Duodenal mucosa (tissue), 2 donors: Measurements from ENCODE around the gene ZMYM2.

Experiments used
- H3K27ac ChIP-seq: one replicate; pipeline ENCODE4 v1.7.0; 2013; ENCODE audit warnings: low read depth, low read length
- H3K27me3 ChIP-seq, 2 donors: one replicate each; pipeline ENCODE4 v1.7.0; 2013; ENCODE audit warnings: low read length in 2 of 2, control low read depth in 1 of 2; ENCODE audit not compliant: insufficient read depth in 2 of 2, control insufficient read depth in 1 of 2
- H3K36me3 ChIP-seq, 2 donors: one replicate each; pipeline ENCODE4 v1.7.0; 2013; ENCODE audit warnings: low read length in 2 of 2, control low read depth in 1 of 2; ENCODE audit not compliant: insufficient read depth in 2 of 2, control insufficient read depth in 1 of 2
- H3K4me1 ChIP-seq, 2 donors: one replicate each; pipeline ENCODE4 v1.7.0; 2013; ENCODE audit warnings: low read length in 2 of 2, control low read depth in 1 of 2; ENCODE audit not compliant: insufficient read depth in 2 of 2, control insufficient read depth in 1 of 2
- H3K4me3 ChIP-seq, 2 donors: one replicate each; pipeline ENCODE4 v1.7.0; 2013; ENCODE audit warnings: low read length in 2 of 2, low read depth in 1 of 2
- H3K9ac ChIP-seq, 2 donors: one replicate each; pipeline ENCODE4 v1.7.0; 2013; ENCODE audit warnings: low read length in 2 of 2, low read depth in 1 of 2
- H3K9me3 ChIP-seq, 2 donors: one replicate each; pipeline ENCODE4 v1.7.0; 2013; ENCODE audit warnings: low read length in 2 of 2, control low read depth in 1 of 2; ENCODE audit not compliant: control insufficient read depth in 1 of 2

Gene ZMYM2

GRCh38 chr13:20064128-20064527 lies 105.6 kb downstream of the ZMYM2 start:
- Histone ChIP-seq H3K27me3 (no peaks in the 10 kb centered on the region), H3K9ac (no peak overlapping the region), H3K4me1 (no peaks in the 10 kb centered on the region), H3K36me3 (peaks cover 31 to 64% of the 10 kb centered on the region in 2 donors), H3K4me3 (no peak overlapping the region), H3K9me3 (no peaks in the 10 kb centered on the region), H3K27ac (no peak overlapping the region)

GRCh38 chr13:20065516-20065915 lies 107.0 kb downstream of the ZMYM2 start:
- H3K36me3 ChIP-seq, result peaks cover 27 to 53% of the 10 kb centered on the region in 2 donors
- no peaks in the 10 kb centered on the region for H3K9me3 ChIP-seq
- H3K9ac ChIP-seq, result no peak overlapping the region
- H3K27me3 ChIP-seq, result no peaks in the 10 kb centered on the region
- H3K27ac ChIP-seq, result no peak overlapping the region
- no peak overlapping the region for H3K4me3 ChIP-seq
- no peaks in the 10 kb centered on the region for H3K4me1 ChIP-seq

- Histone ChIP-seq H3K9me3 (no peaks in the 10 kb centered on the region), H3K4me1 (no peaks in the 10 kb centered on the region), H3K27ac (no peak overlapping the region), H3K9ac (no peak overlapping the region), H3K4me3 (no peak overlapping the region), H3K36me3 (peaks cover 20 to 57% of the 10 kb centered on the region in 2 donors), H3K27me3 (no peaks in the 10 kb centered on the region)
Measured at GRCh38 chr13:20069956-20070355, 111.4 kb downstream of the ZMYM2 start.

- H3K27me3 ChIP-seq, result no peaks in the 10 kb centered on the region
- H3K36me3 ChIP-seq, result peaks cover 6 to 36% of the 10 kb centered on the region in 2 donors
- no peak overlapping the region for H3K4me3 ChIP-seq
- H3K9ac ChIP-seq, result no peak overlapping the region
- no peak overlapping the region for H3K27ac ChIP-seq
- H3K4me1 ChIP-seq, result no peaks in the 10 kb centered on the region
- H3K9me3 ChIP-seq, result no peaks in the 10 kb centered on the region
Measured at GRCh38 chr13:20073775-20074174, 115.2 kb downstream of the ZMYM2 start.

GRCh38 chr13:20074966-20075365 lies 116.4 kb downstream of the ZMYM2 start:
- H3K9ac ChIP-seq, result no peak overlapping the region
- H3K27ac ChIP-seq, result no peak overlapping the region
- H3K4me3 ChIP-seq, result no peak overlapping the region
- H3K4me1 ChIP-seq, result no peaks in the 10 kb centered on the region
- no peaks in the 10 kb centered on the region for H3K27me3 ChIP-seq
- H3K9me3 ChIP-seq, result no peaks in the 10 kb centered on the region
- peaks cover 6 to 36% of the 10 kb centered on the region in 2 donors for H3K36me3 ChIP-seq

DNA sequence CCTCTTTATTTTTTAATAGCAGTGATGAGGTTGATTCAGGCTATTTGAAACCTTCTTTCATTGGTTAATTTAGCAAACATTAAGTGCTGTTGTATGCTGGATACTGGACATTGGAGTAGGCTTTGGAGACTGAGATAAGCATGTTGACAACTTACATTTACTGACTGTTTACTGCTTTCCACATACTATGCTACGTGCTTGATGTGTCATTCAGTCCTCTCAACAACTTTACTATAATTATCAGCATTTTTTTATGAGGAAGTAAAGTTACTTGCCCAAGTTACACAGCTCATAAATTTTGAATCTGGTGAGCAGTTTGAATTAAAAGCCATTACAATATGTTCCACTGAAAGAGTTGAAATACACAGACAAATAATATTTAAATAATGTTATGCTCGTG lies 118.6 kb downstream of the ZMYM2 start:
- Histone ChIP-seq H3K27ac (no peak overlapping the region), H3K4me1 (no peaks in the 10 kb centered on the region), H3K36me3 (peaks cover 0 to 31% of the 10 kb centered on the region in 2 donors), H3K4me3 (no peak overlapping the region), H3K9me3 (no peaks in the 10 kb centered on the region), H3K9ac (no peak overlapping the region), H3K27me3 (no peaks in the 10 kb centered on the region)

DNA sequence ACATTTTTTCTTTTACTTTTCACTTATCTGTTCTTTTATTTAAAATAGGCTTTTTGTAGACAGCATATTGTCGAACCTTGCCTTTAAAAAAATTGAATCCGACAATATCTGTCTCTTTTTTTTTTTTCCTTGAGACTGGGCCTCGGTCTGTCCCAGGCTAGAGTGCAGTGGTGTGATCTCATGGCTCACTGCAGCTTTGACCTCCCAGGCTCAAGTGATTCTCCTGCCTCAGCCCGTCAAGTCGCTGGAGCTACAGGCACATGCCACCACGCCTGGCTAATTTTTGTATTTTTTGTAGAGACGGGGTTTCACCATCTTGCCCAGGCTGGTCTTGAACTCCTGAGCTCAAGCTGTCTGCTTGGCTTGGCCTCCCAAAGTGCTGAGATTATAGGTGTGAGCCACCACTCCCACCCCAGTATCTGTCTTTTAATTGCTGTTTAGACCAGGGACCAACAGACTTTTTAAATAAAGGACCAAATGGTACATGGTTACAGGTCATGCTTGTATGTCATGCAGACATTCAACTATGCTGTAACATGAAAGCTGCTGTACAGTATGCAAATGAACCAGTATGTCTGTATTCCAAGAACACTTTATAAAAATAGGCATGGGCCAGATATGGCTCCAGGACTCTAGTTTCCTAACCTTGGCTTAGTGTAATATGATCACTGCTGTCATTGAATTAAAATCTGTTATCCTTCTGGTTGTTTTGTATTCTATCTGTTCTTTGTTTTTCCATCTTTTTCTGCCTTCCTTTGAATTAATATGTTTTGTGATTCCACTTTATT lies 122.0 kb downstream of the ZMYM2 start:
- H3K4me3 ChIP-seq, result no peak overlapping the region
- H3K4me1 ChIP-seq, result no peaks in the 10 kb centered on the region
- H3K27me3 ChIP-seq, result no peaks in the 10 kb centered on the region
- no peak overlapping the region for H3K9ac ChIP-seq
- no peak overlapping the region for H3K27ac ChIP-seq
- H3K9me3 ChIP-seq, result no peaks in the 10 kb centered on the region
- H3K36me3 ChIP-seq, result peaks cover 7 to 49% of the 10 kb centered on the region in 2 donors

DNA sequence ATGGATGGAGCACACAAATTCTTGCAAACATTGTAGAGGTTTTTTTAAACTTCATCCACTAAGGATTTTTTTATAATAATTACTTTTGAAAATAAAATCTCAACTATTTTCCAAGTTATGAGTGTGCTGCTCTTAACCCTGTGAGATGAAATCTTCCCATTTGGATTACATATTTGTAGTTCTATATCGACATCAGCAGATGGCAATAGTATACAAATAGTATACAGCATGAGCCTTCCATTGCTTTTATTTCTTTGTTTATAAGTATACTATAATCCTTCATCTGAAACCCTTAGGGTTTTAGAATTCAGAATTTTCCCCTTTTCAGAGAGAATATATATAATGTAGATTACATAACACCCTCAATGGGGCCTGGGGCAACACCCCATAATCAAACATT lies 131.8 kb downstream of the ZMYM2 start:
- no peak overlapping the region for H3K9ac ChIP-seq

DNA sequence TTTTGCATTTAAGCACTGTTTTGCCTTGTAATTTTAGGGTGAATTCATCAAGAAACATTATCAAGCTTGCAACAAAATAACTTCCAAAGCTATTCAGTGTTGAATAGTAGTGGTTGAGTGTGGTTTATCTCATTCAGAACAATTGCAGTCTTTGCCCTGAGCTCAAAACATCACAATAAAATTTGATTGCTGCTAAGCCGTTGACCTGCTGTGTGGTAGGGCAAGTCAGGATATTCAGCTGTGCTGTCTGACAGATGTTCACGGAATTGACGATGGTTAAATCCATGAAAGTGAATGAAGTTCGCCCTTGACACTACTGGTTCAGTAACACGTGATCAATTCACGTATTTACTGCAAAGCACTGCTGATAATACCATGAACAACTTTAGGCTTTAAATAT lies 135.4 kb downstream of the ZMYM2 start:
- Histone ChIP-seq H3K9me3 (no peaks in the 10 kb centered on the region), H3K27me3 (peaks cover 3 to 6% of the 10 kb centered on the region in 2 donors), H3K9ac (no peak overlapping the region), H3K4me1 (peaks cover 0 to 8% of the 10 kb centered on the region in 2 donors), H3K4me3 (no peak overlapping the region), H3K36me3 (no peaks in the 10 kb centered on the region), H3K27ac (no peak overlapping the region)

More for the DNA sequence above, 131.8 kb downstream of the ZMYM2 start:
- Histone ChIP-seq H3K4me3 (no peak overlapping the region), H3K4me1 (peaks cover 0 to 8% of the 10 kb centered on the region in 2 donors), H3K27ac (no peak overlapping the region), H3K9me3 (no peaks in the 10 kb centered on the region), H3K27me3 (peaks cover 0 to 3% of the 10 kb centered on the region in 2 donors), H3K36me3 (peaks cover 0 to 7% of the 10 kb centered on the region in 2 donors)

- H3K9me3 ChIP-seq, result no peaks in the 10 kb centered on the region
- no peak overlapping the region for H3K9ac ChIP-seq
- no peak overlapping the region for H3K4me3 ChIP-seq
- H3K27ac ChIP-seq, result no peak overlapping the region
- peaks cover 12 to 22% of the 10 kb centered on the region in 2 donors for H3K27me3 ChIP-seq
- H3K36me3 ChIP-seq, result no peaks in the 10 kb centered on the region
- H3K4me1 ChIP-seq, result no peaks in the 10 kb centered on the region
Measured at GRCh38 chr13:20099319-20099718, 140.8 kb downstream of the ZMYM2 start.
